GM12801 (cell line): Measurements from ENCODE around the gene PPCDC.

Experiments
- TF ChIP-seq, protein P1 (sequence below): IDR thresholded peaks from one replicate; pipeline ENCODE4 v1.5.1; 2011; ENCODE audit warnings: control low read depth; ENCODE audit not compliant: insufficient read length; ENCODE audit errors: extremely low read depth

Gene PPCDC

DNA sequence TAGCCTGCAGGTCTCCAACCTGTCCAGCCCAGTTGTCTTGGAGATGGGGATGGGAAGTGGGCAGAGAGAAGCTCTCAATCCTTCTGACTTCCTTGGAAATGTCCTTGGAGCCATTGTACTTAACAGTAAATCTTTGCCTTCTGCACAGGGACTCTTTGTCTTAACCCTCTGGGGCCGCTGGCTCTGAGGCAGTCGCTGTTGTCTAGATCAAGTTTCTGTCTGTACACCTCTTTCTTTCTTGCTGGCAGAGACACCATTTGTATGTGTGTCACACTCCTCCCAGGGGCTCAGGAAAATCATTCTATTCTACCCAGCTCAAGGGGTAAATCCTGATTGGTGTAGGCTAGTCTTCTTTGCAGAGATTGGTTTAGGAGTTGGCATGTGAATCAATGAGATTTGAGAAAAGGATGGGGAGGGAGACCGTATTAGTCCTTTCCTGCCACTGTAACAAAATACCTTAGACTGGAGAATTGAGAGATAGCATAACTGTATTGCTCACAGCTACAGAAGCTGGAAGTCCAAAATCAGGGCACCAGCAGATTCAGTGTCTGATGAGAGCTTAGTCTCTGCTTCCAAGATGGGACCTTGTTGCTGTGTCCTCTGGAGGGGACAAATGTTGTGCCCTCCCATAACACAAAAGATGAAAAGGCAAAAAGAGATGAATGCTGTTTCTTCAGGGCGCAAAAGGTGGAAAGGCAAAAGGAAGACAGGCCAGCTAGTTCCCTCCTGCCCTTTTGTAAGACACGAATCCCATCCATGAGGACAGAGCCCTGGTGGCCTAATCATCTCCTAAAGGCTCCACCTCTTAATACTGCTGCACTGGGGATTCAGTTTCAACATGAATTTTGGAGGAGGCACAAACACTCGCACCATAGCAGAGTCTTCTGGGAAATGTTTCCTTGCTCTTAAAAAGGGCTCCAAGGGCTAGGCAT, 66.3 kb downstream of the PPCDC start:
- TF ChIP-seq, protein P1, sequence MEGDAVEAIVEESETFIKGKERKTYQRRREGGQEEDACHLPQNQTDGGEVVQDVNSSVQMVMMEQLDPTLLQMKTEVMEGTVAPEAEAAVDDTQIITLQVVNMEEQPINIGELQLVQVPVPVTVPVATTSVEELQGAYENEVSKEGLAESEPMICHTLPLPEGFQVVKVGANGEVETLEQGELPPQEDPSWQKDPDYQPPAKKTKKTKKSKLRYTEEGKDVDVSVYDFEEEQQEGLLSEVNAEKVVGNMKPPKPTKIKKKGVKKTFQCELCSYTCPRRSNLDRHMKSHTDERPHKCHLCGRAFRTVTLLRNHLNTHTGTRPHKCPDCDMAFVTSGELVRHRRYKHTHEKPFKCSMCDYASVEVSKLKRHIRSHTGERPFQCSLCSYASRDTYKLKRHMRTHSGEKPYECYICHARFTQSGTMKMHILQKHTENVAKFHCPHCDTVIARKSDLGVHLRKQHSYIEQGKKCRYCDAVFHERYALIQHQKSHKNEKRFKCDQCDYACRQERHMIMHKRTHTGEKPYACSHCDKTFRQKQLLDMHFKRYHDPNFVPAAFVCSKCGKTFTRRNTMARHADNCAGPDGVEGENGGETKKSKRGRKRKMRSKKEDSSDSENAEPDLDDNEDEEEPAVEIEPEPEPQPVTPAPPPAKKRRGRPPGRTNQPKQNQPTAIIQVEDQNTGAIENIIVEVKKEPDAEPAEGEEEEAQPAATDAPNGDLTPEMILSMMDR: no peak

DNA sequence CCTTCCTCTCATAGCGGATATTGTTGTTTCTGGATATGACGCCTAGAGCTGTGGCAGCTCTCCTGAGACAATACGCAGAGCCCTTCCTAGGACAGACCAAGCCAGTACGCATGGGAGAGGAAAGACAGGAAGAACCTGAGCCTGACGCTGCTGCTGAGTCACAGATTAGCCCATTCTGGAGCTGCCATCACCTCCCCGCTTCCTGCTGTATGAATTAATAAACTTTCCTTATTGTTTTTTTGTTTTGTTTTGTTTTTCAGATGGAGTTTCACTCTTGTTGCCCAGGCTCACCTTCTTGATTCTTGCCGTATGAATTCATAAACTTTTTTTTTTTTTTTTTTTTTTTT, 67.0 kb downstream of the PPCDC start:
- TF ChIP-seq, protein P1: no peak

DNA sequence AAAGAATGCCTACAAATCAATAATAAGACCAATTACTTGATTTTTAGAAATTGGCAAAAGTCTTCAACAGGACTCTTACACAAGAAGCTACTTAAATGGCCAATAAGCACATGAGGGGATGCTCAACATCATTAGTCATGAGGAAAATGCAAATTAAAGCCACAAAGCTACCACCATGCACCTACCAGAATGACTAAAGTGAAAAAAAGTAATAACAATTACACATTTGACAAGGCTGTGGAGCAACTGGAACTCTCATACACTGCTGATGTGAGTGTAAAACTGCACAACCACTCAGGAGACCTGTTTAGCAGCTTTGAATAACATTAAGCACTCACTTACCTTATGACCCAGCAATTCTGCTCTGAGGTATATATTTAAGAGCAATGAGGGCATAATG, 68.4 kb downstream of the PPCDC start:
- TF ChIP-seq, protein P1: no peak

- TF ChIP-seq, protein P1: no peak
These were observed 72.2 kb downstream of the PPCDC start for GRCh38 chr15:75095594-75095993.

DNA sequence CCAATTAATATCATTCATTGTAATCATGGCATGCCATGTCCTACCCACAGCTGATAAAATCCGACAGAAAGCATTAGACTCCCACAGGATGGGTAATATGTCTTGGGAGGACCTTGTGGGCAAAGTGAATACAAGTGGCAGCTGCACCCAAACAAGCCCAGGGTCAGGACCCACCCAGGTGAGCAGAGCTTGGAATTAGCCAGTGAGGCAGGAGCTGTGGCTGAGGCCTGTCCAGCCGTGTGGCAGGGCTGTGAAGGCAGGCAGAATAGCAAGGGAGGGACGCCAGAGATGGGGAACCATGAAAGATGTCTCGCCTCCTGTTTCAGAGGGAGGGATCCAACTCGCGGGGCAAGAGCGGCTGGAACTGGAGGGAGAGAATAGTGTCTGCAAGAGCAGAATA, 74.5 kb downstream of the PPCDC start:
- TF ChIP-seq, protein P1: no peak

- TF ChIP-seq, protein P1: no peak
These were observed 75.0 kb downstream of the PPCDC start for GRCh38 chr15:75098404-75098803.
